ENCODE results near the gene PRC1.

The PRC1 gene

GRCh38 chr15:90955624-90956273, 38.6 kb downstream of the PRC1 start:
- Histone ChIP-seq H3K27me3 (replicated peaks; ENCODE audit: insufficient read depth, low read length) (no peaks in the 10 kb centered on the region), H3K4me1 (ENCODE audit: low read length) (no peaks in the 10 kb centered on the region), H4K20me1 (ENCODE audit: insufficient read depth, low read length) (no peaks in the 10 kb centered on the region; the same call in 1 of the 2 replicates), H3K79me2 (ENCODE audit: low read length) (peaks cover 37% of the 10 kb centered on the region), H3K36me3 (replicated peaks; ENCODE audit: insufficient read depth, low read length) (no peaks in the 10 kb centered on the region), H3K9me3 (replicated peaks; ENCODE audit: insufficient read depth, low read length) (no peaks in the 10 kb centered on the region), H3K4me2 (ENCODE audit: low read depth, low read length) (peak overlapping the region; percentile 94), H3K9ac (ENCODE audit: low read length) (peak overlapping the region; percentile 100), H3K4me3 (ENCODE audit: low read length) (peak overlapping the region; percentile 92), H3K9me2 (replicated peaks; ENCODE audit: insufficient read depth, low read length) (no peaks in the 10 kb centered on the region), H3F3A (ENCODE audit: insufficient read depth, low read length) (peaks cover 25% of the 10 kb centered on the region), H3K27ac (ENCODE audit: low read length) (peak overlapping the region; percentile 99; the same call in 1 of the 2 replicates), H2AFZ (ENCODE audit: low read length) (peak overlapping the region; percentile 30)
- DNase-seq = peak; percentile 62
- TF ChIP-seq, protein P1, sequence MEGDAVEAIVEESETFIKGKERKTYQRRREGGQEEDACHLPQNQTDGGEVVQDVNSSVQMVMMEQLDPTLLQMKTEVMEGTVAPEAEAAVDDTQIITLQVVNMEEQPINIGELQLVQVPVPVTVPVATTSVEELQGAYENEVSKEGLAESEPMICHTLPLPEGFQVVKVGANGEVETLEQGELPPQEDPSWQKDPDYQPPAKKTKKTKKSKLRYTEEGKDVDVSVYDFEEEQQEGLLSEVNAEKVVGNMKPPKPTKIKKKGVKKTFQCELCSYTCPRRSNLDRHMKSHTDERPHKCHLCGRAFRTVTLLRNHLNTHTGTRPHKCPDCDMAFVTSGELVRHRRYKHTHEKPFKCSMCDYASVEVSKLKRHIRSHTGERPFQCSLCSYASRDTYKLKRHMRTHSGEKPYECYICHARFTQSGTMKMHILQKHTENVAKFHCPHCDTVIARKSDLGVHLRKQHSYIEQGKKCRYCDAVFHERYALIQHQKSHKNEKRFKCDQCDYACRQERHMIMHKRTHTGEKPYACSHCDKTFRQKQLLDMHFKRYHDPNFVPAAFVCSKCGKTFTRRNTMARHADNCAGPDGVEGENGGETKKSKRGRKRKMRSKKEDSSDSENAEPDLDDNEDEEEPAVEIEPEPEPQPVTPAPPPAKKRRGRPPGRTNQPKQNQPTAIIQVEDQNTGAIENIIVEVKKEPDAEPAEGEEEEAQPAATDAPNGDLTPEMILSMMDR (IDR thresholded peaks at IDR 0.05; ENCODE audit: low read length) = no peak
- TF ChIP-seq EZH2 (optimal IDR thresholded peaks at IDR 0.05; ENCODE audit: low read depth, low read length) = no peak
- no peak for TF ChIP-seq EZH2phosphoT487 (IDR thresholded peaks at IDR 0.05; ENCODE audit: low read length)

GRCh38 chr15:90954712-90955623, 39.4 kb downstream of the PRC1 start, which contains the start of gene RCCD1:
TSS of gene RCCD1 (plus strand) at chr15:90954884. CDS start at chr15:90956735, 1,851 bp downstream.
- H3K36me3 ChIP-seq (replicated peaks; ENCODE audit: insufficient read depth, low read length) = no peaks in the 10 kb centered on the region
- H3K4me1 ChIP-seq (ENCODE audit: low read length) = no peaks in the 10 kb centered on the region
- TF ChIP-seq EZH2 (optimal IDR thresholded peaks at IDR 0.05; ENCODE audit: low read depth, low read length) (no peak), EZH2phosphoT487 (IDR thresholded peaks at IDR 0.05; ENCODE audit: low read length) (no peak)
- TF ChIP-seq, protein P1 (IDR thresholded peaks at IDR 0.05; ENCODE audit: low read length) = no peak
- peak; percentile 99 for DNase-seq
- no peaks in the 10 kb centered on the region for H4K20me1 ChIP-seq (ENCODE audit: insufficient read depth, low read length)
- H3K4me2 ChIP-seq (ENCODE audit: low read depth, low read length) = peak within 1 kb of the TSS; percentile 94
- no peaks in the 10 kb centered on the region for H3K9me3 ChIP-seq (replicated peaks; ENCODE audit: insufficient read depth, low read length)
- peak within 1 kb of the TSS; percentile 92 for H3K4me3 ChIP-seq (ENCODE audit: low read length)
- peak within 1 kb of the TSS; percentile 85 for H2AFZ ChIP-seq (ENCODE audit: low read length)
- H3K79me2 ChIP-seq (ENCODE audit: low read length) = peaks cover 37% of the 10 kb centered on the region
- H3K9me2 ChIP-seq (replicated peaks; ENCODE audit: insufficient read depth, low read length) = no peaks in the 10 kb centered on the region
- H3K9ac ChIP-seq (ENCODE audit: low read length) = peak within 1 kb of the TSS; percentile 100
- no peaks in the 10 kb centered on the region for H3K27me3 ChIP-seq (replicated peaks; ENCODE audit: insufficient read depth, low read length)
- peaks cover 25% of the 10 kb centered on the region for H3F3A ChIP-seq (ENCODE audit: insufficient read depth, low read length)
- peak within 1 kb of the TSS; percentile 99 for H3K27ac ChIP-seq (ENCODE audit: low read length)

DNA sequence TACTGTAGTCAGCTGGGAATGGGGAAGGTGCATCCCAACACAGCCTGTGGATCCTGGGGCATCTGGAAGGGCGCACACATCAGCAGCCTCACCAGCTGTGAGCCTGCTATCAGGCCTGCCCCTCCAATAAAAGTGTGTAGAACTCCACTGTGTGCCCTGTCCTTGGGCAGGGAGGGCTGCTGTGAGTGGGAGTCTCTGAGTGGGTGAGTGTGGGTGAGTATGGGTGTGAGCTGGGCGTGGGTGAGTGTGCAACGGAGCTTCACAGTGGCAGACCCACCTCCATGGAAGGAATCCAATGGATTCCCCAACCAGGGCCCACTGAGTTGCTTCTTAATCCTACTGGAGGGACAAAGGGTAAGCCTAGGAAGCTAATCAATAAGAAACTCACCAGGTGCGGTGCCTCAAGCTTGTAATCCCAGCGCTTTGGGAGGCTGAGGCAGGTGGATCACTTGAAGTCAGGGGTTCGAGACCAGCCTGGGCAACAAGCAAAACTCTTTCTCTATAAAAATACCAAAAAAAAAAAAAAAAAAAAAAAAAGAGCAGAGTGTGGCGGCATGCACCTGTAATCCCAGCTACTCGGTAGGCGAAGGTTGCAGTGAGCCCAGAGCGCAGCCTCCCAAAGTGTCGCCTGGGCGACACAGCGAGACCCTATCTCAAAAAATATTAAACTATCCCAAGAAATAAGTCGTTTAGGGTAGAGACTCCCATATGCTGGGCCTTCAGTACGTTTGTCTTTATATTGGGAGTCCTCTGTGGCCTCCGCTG, 40.2 kb downstream of the PRC1 start:
- peaks cover 30% of the 10 kb centered on the region for H3K79me2 ChIP-seq (ENCODE audit: low read length)
- no peaks in the 10 kb centered on the region for H3K9me2 ChIP-seq (replicated peaks; ENCODE audit: insufficient read depth, low read length)
- TF ChIP-seq EZH2 (optimal IDR thresholded peaks at IDR 0.05; ENCODE audit: low read depth, low read length) (no peak), EZH2phosphoT487 (IDR thresholded peaks at IDR 0.05; ENCODE audit: low read length) (no peak)
- TF ChIP-seq, protein P1 (IDR thresholded peaks at IDR 0.05; ENCODE audit: low read length) = no peak
- peak overlapping the region; percentile 94 for H3K4me2 ChIP-seq (ENCODE audit: low read depth, low read length)
- peak overlapping the region; percentile 85; the same call in 1 of the 2 replicates for H2AFZ ChIP-seq (ENCODE audit: low read length)
- no peaks in the 10 kb centered on the region for H4K20me1 ChIP-seq (ENCODE audit: insufficient read depth, low read length)
- H3K27me3 ChIP-seq (replicated peaks; ENCODE audit: insufficient read depth, low read length) = no peaks in the 10 kb centered on the region
- no peaks in the 10 kb centered on the region for H3K36me3 ChIP-seq (replicated peaks; ENCODE audit: insufficient read depth, low read length)
- peak overlapping the region; percentile 99; the same call in 1 of the 2 replicates for H3K27ac ChIP-seq (ENCODE audit: low read length)
- no peak for DNase-seq
- no peaks in the 10 kb centered on the region for H3K9me3 ChIP-seq (replicated peaks; ENCODE audit: insufficient read depth, low read length)
- H3F3A ChIP-seq (ENCODE audit: insufficient read depth, low read length) = peaks cover 25% of the 10 kb centered on the region
- H3K9ac ChIP-seq (ENCODE audit: low read length) = peak overlapping the region; percentile 100; the same call in 1 of the 2 replicates
- no peaks in the 10 kb centered on the region for H3K4me1 ChIP-seq (ENCODE audit: low read length)
- H3K4me3 ChIP-seq (ENCODE audit: low read length) = peak overlapping the region; percentile 92; the same call in 1 of the 2 replicates
